A549 (cell line): ENCODE data around the gene MAP1LC3A.

Source experiments
- CHD4 ChIP-seq: fragments of 200-600 bp; sonication (generic); IDR thresholded peaks from 2 replicates; pipeline ENCODE4 v1.6.1; 2016; ENCODE audit warnings: antibody characterized with exemption, mild to moderate bottlenecking, borderline replicate concordance
- CTCF ChIP-seq: fragments of >200 bp; sonication (Bioruptor Twin); formaldehyde crosslinking; IDR thresholded peaks from 3 replicates; pipeline ENCODE4 v1.5.1; 2016
- EP300 ChIP-seq, 2 experiments: fragments of >200 bp; sonication (Bioruptor Twin); formaldehyde crosslinking; IDR thresholded peaks; 2 replicates in 1 of 2; 3 replicates in 1 of 2; pipeline ENCODE4 v1.6.1; 2016 to 2017
- KDM1A ChIP-seq: fragments of 200-600 bp; sonication (generic); IDR thresholded peaks from 2 replicates; pipeline ENCODE4 v1.6.1; 2016; ENCODE audit warnings: low read depth, mild to moderate bottlenecking
- MAX ChIP-seq: IDR thresholded peaks from 2 replicates; pipeline ENCODE4 v1.6.1; 2012
- NPAS2 ChIP-seq: fragments of 250-450 bp; sonication (Bioruptor Pico); IDR thresholded peaks from 2 replicates; pipeline ENCODE4 v1.8.0; 2022; ENCODE audit warnings: mild to moderate bottlenecking, moderate library complexity, borderline replicate concordance
- POLR2A ChIP-seq: IDR thresholded peaks from 2 replicates; pipeline ENCODE4 v1.6.1; 2012; ENCODE audit warnings: mild to moderate bottlenecking, low read length
- RCOR1 ChIP-seq: fragments of 150-350 bp; IDR thresholded peaks from 2 replicates; pipeline ENCODE4 v1.6.1; 2014; ENCODE audit warnings: antibody characterized with exemption, low read length, low read depth
- RFX5 ChIP-seq: fragments of 450-650 bp; IDR thresholded peaks from 2 replicates; pipeline ENCODE4 v1.7.1; 2014; ENCODE audit warnings: antibody characterized with exemption, mild to moderate bottlenecking, moderate library complexity
- SREBF2 ChIP-seq: fragments of 450-650 bp; IDR thresholded peaks from 2 replicates; pipeline ENCODE4 v1.6.1; 2014; ENCODE audit warnings: mild to moderate bottlenecking, moderate library complexity
- ZFP36 ChIP-seq: fragments of 450-650 bp; IDR thresholded peaks from 2 replicates; pipeline ENCODE4 v1.6.1; 2014; ENCODE audit warnings: borderline replicate concordance; ENCODE audit not compliant: partially characterized antibody
- TF ChIP-seq, protein P1 (sequence below): fragments of 450-650 bp; IDR thresholded peaks from 2 replicates; pipeline ENCODE4 v1.6.1; 2014; ENCODE audit warnings: antibody characterized with exemption
- TF ChIP-seq, protein P2 (sequence below): fragments of >200 bp; sonication (Bioruptor Twin); formaldehyde crosslinking; IDR thresholded peaks from 3 replicates; pipeline ENCODE4 v1.6.1; 2016

- TF ChIP-seq CTCF (no peak), RFX5 (no peak), EP300 (IDR thresholded peaks at IDR 0.05) (no peak), POLR2A (no peak), CHD4 (no peak), SREBF2 (no peak), NPAS2 (CRISPR knock-in tag) (no peak), KDM1A (no peak), MAX (no peak), RCOR1 (no peak), ZFP36 (no peak)
- TF ChIP-seq, protein P1, sequence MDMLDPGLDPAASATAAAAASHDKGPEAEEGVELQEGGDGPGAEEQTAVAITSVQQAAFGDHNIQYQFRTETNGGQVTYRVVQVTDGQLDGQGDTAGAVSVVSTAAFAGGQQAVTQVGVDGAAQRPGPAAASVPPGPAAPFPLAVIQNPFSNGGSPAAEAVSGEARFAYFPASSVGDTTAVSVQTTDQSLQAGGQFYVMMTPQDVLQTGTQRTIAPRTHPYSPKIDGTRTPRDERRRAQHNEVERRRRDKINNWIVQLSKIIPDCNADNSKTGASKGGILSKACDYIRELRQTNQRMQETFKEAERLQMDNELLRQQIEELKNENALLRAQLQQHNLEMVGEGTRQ: no peak
- TF ChIP-seq, protein P2, sequence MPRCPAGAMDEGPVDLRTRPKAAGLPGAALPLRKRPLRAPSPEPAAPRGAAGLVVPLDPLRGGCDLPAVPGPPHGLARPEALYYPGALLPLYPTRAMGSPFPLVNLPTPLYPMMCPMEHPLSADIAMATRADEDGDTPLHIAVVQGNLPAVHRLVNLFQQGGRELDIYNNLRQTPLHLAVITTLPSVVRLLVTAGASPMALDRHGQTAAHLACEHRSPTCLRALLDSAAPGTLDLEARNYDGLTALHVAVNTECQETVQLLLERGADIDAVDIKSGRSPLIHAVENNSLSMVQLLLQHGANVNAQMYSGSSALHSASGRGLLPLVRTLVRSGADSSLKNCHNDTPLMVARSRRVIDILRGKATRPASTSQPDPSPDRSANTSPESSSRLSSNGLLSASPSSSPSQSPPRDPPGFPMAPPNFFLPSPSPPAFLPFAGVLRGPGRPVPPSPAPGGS: no peak
Measured at GRCh38 chr20:34529742-34530141, 28.8 kb upstream of the MAP1LC3A start.
